LNCaP clone FGC (cell line): ENCODE measurements around the gene HBA2.
"Not testable (repeated sequence)": the region's sequence is repeated elsewhere in the genome, so short reads cannot be mapped to it uniquely, and the experiment has no call there.

Source experiments
- DNase-seq: peaks from one replicate; pipeline ENCODE4 v3.0.0-alpha.2; 2011; ENCODE audit warnings: low read depth
- H3K4me3 ChIP-seq: 2 replicates; pipeline ENCODE4 v1.5.1; 2011; ENCODE audit warnings: mild to moderate bottlenecking, low read depth, low read length, control low read depth
- CTCF ChIP-seq: IDR thresholded peaks from 2 replicates; pipeline ENCODE4 v1.5.1; 2012; ENCODE audit warnings: mild to moderate bottlenecking; ENCODE audit not compliant: control insufficient read depth, insufficient read depth; ENCODE audit errors: extremely low read depth

The HBA2 gene

GRCh38 chr16:175011-175949 lies 2.6 kb downstream of the HBA2 start:
- TF ChIP-seq CTCF = no peak
- no peak for DNase-seq
- no peak overlapping the region for H3K4me3 ChIP-seq

GRCh38 chr16:176006-176405 lies 3.3 kb downstream of the HBA2 start:
- not testable (repeated sequence) for H3K4me3 ChIP-seq

GRCh38 chr16:176477-177382 lies 4.1 kb downstream of the HBA2 start, which contains the start of gene HBA1:
HBA1 (plus strand) TSS chr16:176680; CDS start chr16:176717, 37 bp downstream.
- not testable (repeated sequence) for DNase-seq

More at GRCh38 chr16:176006-176405, 3.3 kb downstream of the HBA2 start:
- DNase-seq = not testable (repeated sequence)

GRCh38 chr16:177394-177822 lies 4.7 kb downstream of the HBA2 start:
- TF ChIP-seq CTCF = no peak
- DNase-seq = no peak
- H3K4me3 ChIP-seq = no peak overlapping the region

More at GRCh38 chr16:176477-177382, 4.1 kb downstream of the HBA2 start, which contains the start of gene HBA1:
- H3K4me3 ChIP-seq = not testable (repeated sequence)

GRCh38 chr16:177981-178667 lies 5.4 kb downstream of the HBA2 start:
- DNase-seq = no peak
- H3K4me3 ChIP-seq = no peak overlapping the region
- no peak for TF ChIP-seq CTCF

GRCh38 chr16:178668-179015 lies 6.0 kb downstream of the HBA2 start:
- no peak for TF ChIP-seq CTCF
- no peak overlapping the region for H3K4me3 ChIP-seq
- no peak for DNase-seq

- DNase-seq = no peak
- peak overlapping the region; percentile 49; the same call in 1 of the 2 replicates for H3K4me3 ChIP-seq
These were observed 6.8 kb downstream of the HBA2 start for GRCh38 chr16:179211-180092.

More at GRCh38 chr16:179211-180092, 6.8 kb downstream of the HBA2 start:
- no peak for TF ChIP-seq CTCF
